ENCODE measurements around the gene DPP10. TPM values are rescaled to one million over a fixed set of nuclear protein-coding genes. Genes with fewer than 3 reads are reported as not detected.

The DPP10 gene
- total RNA-seq, 2 experiments from 2014 or later: not detected

DNA sequence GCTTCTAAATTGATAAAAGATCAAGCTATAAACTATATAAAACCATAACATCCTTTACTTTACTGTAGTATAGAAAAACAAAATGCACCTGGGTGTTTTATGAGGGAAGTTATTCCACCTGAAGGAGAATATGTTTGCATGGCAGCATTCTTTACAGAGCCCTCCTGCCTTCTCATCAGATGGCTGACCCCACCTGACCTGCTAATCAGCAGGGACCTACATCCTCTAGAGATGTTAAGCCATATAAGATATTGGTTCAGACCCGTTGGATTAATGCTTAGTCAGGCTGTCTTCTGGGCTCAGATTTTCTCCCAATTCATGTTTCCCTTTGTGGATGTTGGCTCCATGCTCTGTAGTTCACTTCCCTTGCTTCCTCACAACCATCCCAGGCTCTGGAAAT lies 414.8 kb downstream of the DPP10 start:
- H3K9me3 Mint-ChIP-seq: peaks cover 2% of the 10 kb centered on the region
- no peaks in the 10 kb centered on the region for H3K36me3 Mint-ChIP-seq (ENCODE audit: low read depth)
- no peaks in the 10 kb centered on the region for H3K27me3 Mint-ChIP-seq
- no peak for ATAC-seq
- no peak for TF ChIP-seq CTCF (IDR thresholded peaks at IDR 0.05)
- no peaks in the 10 kb centered on the region for H3K4me1 Mint-ChIP-seq (ENCODE audit: low read depth)
- no peak for DNase-seq
- CTCF ChIA-PET: no interaction called here
- POLR2A ChIA-PET: no interaction called here
- H3K27ac Mint-ChIP-seq: no peak overlapping the region
- H3K4me3 Mint-ChIP-seq: no peak overlapping the region
- intact Hi-C loops (cut with micrococcal nuclease): no loop called here

- Mint-ChIP-seq H3K27ac (no peak overlapping the region), H3K4me1 (ENCODE audit: low read depth) (no peaks in the 10 kb centered on the region), H3K9me3 (peaks cover 2% of the 10 kb centered on the region), H3K36me3 (ENCODE audit: low read depth) (no peaks in the 10 kb centered on the region), H3K4me3 (no peak overlapping the region), H3K27me3 (no peaks in the 10 kb centered on the region)
- ATAC-seq (no peak), DNase-seq (no peak)
- TF ChIP-seq CTCF (IDR thresholded peaks at IDR 0.05): no peak
- ChIA-PET POLR2A (no interaction called here), CTCF (no interaction called here)
- intact Hi-C loops (cut with micrococcal nuclease): no loop called here
Measured at GRCh38 chr2:114859726-114860510, 417.5 kb downstream of the DPP10 start.

GRCh38 chr2:114862243-114862642 lies 419.8 kb downstream of the DPP10 start:
- Mint-ChIP-seq H3K27me3 (no peaks in the 10 kb centered on the region), H3K4me1 (ENCODE audit: low read depth) (no peaks in the 10 kb centered on the region), H3K9me3 (peaks cover 2% of the 10 kb centered on the region), H3K36me3 (ENCODE audit: low read depth) (no peaks in the 10 kb centered on the region), H3K4me3 (no peak overlapping the region), H3K27ac (no peak overlapping the region)
- intact Hi-C loops (cut with micrococcal nuclease): no loop called here
- DNase-seq (no peak), ATAC-seq (no peak)
- POLR2A ChIA-PET: no interaction called here
- CTCF ChIA-PET: interaction anchor here (0.7 kb wide), 1 partner anchor 642 kb away, joined by 3 read pairs; no protein-coding TSS in a partner anchor
- TF ChIP-seq CTCF (IDR thresholded peaks at IDR 0.05): no peak

DNA sequence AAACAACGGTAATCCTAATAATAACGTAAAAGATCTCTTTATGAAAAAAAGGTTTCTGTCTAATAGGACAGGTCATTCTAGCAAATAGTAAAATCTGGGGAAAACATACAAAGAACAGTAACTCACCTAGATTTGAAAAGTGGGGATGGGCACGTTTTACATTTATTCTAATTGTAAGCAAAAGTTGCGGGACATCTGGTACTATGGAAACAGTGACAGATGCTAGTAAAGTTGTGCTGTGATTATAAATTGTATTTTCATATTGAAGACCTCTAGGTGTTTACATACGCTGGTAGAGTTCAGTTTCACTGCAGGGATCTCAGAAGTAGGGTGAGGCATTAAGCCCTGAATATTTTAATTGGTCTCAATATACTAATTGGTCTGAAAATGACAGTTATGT lies 422.5 kb downstream of the DPP10 start:
- Mint-ChIP-seq H3K9me3 (no peaks in the 10 kb centered on the region), H3K4me1 (ENCODE audit: low read depth) (no peaks in the 10 kb centered on the region), H3K4me3 (no peak overlapping the region), H3K36me3 (ENCODE audit: low read depth) (no peaks in the 10 kb centered on the region), H3K27me3 (no peaks in the 10 kb centered on the region), H3K27ac (no peak overlapping the region)
- DNase-seq (no peak), ATAC-seq (no peak)
- intact Hi-C loops (cut with micrococcal nuclease): no loop called here
- TF ChIP-seq CTCF (IDR thresholded peaks at IDR 0.05): no peak
- CTCF ChIA-PET: no interaction called here
- POLR2A ChIA-PET: no interaction called here

DNA sequence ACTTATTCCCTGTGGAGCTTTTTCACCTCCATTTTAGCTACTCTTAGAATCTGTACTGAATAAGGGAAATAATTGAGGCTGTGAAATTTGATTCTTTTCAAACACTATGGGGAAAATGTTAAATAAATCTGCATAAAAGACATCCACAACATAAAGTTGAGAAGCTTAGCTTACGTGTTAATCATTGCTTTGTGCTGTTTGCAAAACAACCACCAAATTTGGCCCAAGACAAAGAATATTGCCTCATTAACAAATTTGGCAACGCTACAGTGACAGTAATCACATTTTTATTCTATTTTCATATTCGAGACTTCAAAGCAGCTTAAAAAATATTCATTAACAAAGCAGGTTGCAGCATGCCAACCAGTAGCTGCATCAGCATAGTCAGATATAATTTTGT lies 437.6 kb downstream of the DPP10 start:
- Mint-ChIP-seq H3K4me1 (ENCODE audit: low read depth) (no peaks in the 10 kb centered on the region), H3K4me3 (no peak overlapping the region), H3K9me3 (peaks cover 3% of the 10 kb centered on the region), H3K27me3 (peaks cover 2% of the 10 kb centered on the region), H3K36me3 (ENCODE audit: low read depth) (no peaks in the 10 kb centered on the region), H3K27ac (no peak overlapping the region)
- CTCF ChIA-PET: no interaction called here
- POLR2A ChIA-PET: no interaction called here
- ATAC-seq (no peak), DNase-seq (no peak)
- intact Hi-C loops (cut with micrococcal nuclease): no loop called here
- TF ChIP-seq CTCF (IDR thresholded peaks at IDR 0.05): no peak

Data from activated CD8-positive, alpha-beta T cell treated with anti-CD3 and anti-CD28 coated beads for 36 hours (primary cell).